CD4-positive, alpha-beta T cell treated with Interleukin-10 for 1 hour (primary cell): Measurements from ENCODE around the gene SKAP1.
"Not testable (repeated sequence)": the region's sequence is repeated elsewhere in the genome, so short reads cannot be mapped to it uniquely, and the experiment has no call there.

Experiments
- DNase-seq: peaks from one replicate; pipeline ENCODE4 v3.0.0-alpha.2; 2020

Gene SKAP1

DNA sequence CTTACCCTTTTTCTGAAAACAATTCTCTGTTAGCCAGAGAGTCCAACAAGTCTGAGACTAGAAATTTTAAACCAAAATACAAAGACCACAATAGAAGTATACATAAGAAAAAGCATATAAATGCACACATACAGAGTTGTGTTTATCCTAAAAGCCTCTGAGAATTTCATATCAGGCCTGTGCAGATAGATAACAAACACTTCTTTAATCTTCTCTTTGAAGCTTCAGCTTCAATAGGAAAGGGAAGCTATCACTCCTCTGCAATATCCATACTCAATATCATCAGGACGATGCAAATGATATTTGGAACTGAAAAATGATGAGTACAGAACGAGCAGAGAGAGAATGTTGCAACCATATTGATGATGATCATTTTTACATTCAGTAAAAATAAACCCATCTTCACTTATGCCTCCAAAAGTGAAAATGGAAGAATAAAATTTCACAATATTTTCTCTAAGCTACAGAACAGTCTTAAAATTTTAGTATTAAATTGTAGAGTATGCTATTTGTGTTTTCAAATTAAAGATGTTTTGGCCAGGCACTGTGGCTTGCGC is 61.6 kb downstream of the SKAP1 start:
- no peak for DNase-seq

GRCh38 chr17:48363161-48363560 is 66.9 kb downstream of the SKAP1 start:
- DNase-seq = no peak

GRCh38 chr17:48360861-48361633 is 69.0 kb downstream of the SKAP1 start:
- DNase-seq = not testable (repeated sequence)

DNA sequence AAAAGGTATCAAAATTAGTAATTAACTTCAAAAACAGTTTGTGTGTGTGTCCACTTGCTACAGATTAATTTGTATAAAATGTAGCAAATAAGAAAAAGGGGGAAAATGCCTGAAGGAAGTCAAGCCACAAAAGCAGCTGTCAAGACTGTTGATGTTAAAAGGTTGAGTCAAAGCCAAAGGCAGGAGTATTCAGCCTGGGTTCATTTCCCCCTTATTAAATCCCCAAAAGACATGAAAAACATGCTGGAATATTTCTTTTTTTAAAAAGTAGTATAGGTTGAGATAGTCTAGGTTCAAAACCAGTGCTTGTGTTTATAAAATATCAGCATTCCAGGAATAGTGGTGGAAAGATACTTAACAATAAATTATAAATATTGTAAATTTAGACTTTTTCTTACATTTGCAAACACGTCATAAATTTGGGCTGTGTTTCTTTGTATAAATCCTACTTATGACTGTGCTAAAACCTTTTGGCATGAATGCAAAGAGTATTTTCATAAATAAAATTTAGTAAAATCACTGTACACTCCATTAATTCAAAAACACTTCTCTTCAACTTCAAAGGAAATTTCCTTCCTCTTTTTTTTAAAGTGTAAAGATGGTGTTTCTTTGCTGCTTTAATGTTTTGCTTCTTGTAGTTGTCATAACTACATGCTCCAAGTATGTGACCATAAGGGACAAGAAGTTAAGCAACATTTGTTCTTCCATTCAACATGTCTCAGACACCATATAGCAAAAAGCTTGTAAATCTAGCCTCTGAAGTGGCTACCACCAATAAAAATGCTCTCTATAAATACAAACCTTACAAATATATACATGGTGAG is 72.0 kb downstream of the SKAP1 start:
- DNase-seq = no peak

GRCh38 chr17:48356866-48357265 is 73.1 kb downstream of the SKAP1 start:
- DNase-seq = no peak

GRCh38 chr17:48352630-48353029 is 77.4 kb downstream of the SKAP1 start:
- no peak for DNase-seq

DNA sequence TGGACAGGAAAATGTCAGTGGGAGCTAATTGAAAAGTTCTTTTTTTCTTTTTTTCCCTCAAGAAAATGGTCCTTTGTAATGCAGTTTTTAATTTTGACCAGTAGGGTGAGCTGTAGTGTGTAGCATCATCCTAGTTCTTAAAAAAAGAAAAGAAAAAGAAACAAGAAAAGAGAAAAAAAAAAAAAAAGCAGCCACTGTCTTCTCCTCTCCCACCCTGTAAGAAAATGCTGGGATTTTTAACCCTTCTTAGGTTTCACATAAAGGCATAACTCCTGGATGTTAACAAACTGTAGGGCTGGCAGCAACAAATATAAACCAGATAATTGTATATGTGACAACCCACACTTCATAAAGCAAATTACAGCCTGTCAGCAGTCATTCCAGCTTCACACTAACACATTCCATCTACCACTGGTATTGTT is 78.1 kb downstream of the SKAP1 start:
- peak; percentile 50 for DNase-seq

GRCh38 chr17:48348352-48348751 is 81.7 kb downstream of the SKAP1 start:
- no peak for DNase-seq

GRCh38 chr17:48347177-48347576 is 82.8 kb downstream of the SKAP1 start:
- no peak for DNase-seq

DNA sequence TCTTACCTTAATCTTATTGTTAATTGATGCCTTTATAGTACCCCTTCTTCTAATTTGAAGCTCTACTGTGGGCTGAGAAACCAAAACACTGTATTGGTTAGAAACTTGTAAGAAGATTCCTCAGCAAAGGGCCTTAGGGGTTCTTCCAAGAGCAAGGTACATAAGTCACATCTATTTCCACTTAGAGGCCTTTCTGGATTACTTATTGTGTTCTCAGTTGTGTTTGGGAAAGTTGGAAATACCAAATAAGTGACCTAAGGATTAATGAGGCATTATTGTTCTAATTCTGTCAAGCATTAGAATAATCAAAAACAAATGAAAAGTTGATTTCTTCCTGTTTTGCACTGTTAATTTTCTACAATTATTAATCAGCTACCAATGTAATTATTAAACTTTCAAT is 85.8 kb downstream of the SKAP1 start:
- DNase-seq = no peak

- no peak for DNase-seq
These were observed 89.1 kb downstream of the SKAP1 start for GRCh38 chr17:48340916-48341315.

DNA sequence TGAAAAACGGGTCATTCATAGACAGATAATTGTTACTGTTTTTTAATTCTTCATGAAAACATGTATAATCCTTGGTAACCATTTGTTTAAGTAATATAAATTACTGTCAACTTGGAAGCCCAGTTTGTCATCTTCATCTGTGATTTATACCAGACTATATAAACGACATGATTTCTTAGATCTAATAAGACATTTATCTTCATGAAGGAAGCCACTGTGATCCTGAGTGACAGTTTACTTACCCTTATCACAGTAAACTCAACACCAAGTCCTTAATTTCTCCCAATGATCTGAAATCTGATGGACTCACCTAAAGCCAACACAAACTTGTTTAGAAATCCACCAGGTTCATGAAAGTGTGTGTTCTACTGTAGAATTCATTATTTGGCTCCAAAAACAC is 91.3 kb downstream of the SKAP1 start:
- DNase-seq = no peak

DNA sequence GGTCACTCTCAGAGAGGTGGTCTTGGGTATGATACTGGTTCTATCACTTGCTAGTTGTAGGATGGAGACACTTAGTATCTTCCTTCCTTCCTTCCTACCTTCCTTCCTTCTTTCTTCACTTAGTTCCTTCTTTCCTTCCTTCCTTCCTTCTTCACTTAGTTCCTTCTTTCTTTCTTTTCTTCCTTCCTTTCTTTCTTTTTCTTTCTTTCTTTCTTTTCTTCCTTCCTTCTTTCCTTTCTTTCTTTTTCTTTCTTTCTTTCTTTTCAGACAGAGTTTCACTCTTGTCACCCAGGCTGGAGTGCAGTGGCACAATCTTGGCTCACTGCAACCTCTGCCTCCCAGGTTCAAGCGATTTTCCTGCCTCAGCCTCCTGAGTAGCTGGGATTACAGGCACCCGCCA is 92.1 kb downstream of the SKAP1 start:
- DNase-seq = not testable (repeated sequence)

GRCh38 chr17:48336986-48337385 is 93.0 kb downstream of the SKAP1 start:
- no peak for DNase-seq

- DNase-seq = peak; percentile 78
These were observed 94.0 kb downstream of the SKAP1 start for GRCh38 chr17:48335858-48336500.

DNA sequence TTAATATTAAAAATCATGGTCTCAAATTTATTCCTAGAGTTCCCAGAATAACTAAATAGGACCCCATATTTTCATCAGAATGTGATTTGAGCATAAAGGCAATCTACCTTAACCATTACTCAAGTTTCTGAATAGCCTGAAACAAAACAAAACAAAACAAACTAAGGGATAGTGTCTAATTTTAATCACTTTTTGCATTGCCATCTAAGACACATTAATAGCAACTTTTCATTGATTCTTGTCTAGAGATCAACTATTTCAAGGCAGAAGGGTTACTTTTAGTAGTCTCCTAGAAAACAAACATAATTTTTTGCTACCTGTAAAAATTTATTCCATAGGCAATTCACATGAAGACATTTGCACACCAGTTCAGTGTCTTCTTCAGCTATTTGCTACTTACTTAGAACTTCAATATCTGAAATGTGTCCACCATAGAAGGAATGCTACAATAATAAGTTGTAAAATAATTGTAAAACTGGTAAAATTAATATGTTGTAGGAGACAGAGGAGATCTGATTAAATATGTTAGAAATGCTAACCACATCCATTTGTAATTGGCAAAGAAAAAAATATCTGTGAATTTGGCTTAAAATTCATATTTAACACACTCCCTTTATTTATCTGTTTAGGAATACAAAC is 94.7 kb downstream of the SKAP1 start:
- DNase-seq = no peak

DNA sequence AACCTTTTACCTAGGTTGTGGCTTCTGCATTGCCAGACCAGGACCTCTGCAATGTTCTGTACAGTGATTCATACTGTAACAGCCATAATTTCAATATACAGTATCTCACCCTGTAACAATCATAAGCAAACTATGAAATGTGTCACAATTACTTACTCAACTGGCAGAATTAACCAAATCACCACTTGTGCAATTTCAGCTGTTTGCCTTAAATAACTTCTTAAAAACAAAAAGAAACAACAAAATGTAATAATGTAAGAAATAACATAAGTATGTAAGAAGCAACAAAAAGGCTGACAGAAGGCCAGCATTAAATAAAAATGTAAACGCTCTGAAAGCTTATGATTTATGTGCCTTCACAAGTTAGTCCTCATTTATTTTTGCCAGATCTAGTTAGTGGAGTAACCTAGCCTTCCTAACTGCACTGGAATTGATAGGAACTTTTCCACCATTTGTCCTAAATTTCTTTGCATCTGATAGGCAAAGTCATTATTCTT is 96.9 kb downstream of the SKAP1 start:
- DNase-seq = no peak

DNA sequence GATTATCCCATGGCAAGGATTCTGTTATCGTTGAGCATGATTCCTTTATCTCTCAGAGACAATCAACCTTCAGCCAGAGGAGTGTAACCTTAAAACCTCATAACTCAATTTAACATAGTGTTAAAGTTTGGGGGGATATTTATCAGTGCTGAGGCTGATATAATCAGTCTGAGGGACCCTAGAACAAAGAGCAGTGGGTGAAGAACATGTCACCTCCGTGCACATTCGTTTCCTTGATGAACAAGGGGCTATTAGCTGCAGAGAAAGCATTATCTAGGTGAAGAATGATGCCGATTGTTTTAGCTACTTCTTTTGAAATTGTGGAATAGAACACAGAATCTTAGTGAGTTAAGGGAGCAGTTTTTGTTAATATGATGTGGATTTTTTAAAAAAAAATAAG is 99.1 kb downstream of the SKAP1 start:
- no peak for DNase-seq

GRCh38 chr17:48330421-48330820 is 99.6 kb downstream of the SKAP1 start:
- no peak for DNase-seq

DNA sequence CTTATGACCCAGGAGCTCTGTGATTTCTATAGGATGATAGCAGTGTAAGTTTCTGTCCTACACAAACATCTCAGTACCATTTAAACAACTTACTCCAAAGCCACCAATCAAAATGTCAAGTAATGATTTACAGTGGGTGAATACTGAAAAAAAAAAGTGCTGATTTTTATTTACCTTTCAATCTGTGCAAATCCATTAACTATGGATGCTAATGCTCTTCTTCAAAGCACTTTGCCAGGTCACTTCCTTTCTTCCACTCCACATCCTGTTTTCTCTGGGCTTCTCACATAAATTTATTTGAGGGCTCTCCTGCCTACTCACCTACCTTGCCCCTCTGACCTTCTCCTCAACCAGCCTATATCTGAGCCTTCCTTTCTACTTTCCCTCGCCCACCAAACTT is 101.6 kb downstream of the SKAP1 start:
- DNase-seq = no peak

- DNase-seq = no peak
These were observed 103.7 kb downstream of the SKAP1 start for GRCh38 chr17:48326310-48326709.

GRCh38 chr17:48322060-48322459 is 108.0 kb downstream of the SKAP1 start:
- no peak for DNase-seq

DNA sequence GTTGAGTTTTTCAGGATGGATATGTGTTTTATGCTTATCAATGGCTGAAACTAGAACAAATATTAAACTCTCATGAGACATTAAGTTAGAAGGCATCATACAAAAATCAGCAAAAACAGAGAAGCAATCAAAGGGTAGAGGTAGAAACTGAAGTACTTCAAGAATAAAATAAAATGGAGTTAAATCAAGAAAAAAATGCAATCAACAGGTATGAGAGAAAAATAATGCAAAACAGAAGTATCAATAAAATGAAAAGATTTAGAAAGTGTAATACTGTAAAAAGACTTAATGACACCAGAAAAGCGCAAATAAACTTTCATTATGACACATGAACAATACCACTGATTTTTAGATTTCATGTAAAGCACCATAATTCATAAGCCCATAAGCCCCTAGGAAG is 112.3 kb downstream of the SKAP1 start:
- no peak for DNase-seq
